MCF 10A (cell line): ENCODE results near the gene SLC25A3. TPM values are rescaled to one million over a fixed set of nuclear protein-coding genes. Genes with fewer than 3 reads are reported as not detected.

Experiments used
- BruUV-seq: library from RNA; stranded (reverse); fragments of 400-500 nt; replicated peaks from 2 replicates; lab custom pipeline; 2021; lab: Mats Ljungman, UMichigan
- CTCF ChIA-PET: fragments of 300-600 bp; sonication (Branson Sonifier 250); formaldehyde crosslinking; extraction: SDS; loops from one replicate; lab custom pipeline; 2021; ENCODE audit warnings: antibody characterized with exemption, inconsistent platforms; lab: Yijun Ruan, JAX
- POLR2A ChIA-PET: fragments of 300-600, 350-650 bp; sonication (Branson Sonifier 250); formaldehyde crosslinking; extraction: SDS; loops from one replicate; lab custom pipeline; 2020; ENCODE audit warnings: antibody characterized with exemption, inconsistent platforms; lab: Yijun Ruan, JAX
- DNase-seq: peaks from one replicate; pipeline ENCODE4 v3.0.0-alpha.2; 2018; ENCODE audit not compliant: unreplicated experiment
- H3K27ac Mint-ChIP-seq: one replicate; pipeline ENCODE4 v1.8.0; 2022; ENCODE audit warnings: mild to moderate bottlenecking, low read depth, mixed read lengths; ENCODE audit not compliant: unreplicated experiment
- H3K27me3 Mint-ChIP-seq: one replicate; pipeline ENCODE4 v1.8.0; 2022; ENCODE audit warnings: mixed read lengths; ENCODE audit not compliant: insufficient read depth, unreplicated experiment
- H3K36me3 Mint-ChIP-seq: one replicate; pipeline ENCODE4 v1.8.0; 2022; ENCODE audit warnings: mild to moderate bottlenecking, moderate library complexity, mixed read lengths; ENCODE audit not compliant: insufficient read depth, unreplicated experiment
- H3K4me1 Mint-ChIP-seq: one replicate; pipeline ENCODE4 v1.8.0; 2022; ENCODE audit warnings: mixed read lengths; ENCODE audit not compliant: insufficient read depth, unreplicated experiment
- H3K4me3 Mint-ChIP-seq: one replicate; pipeline ENCODE4 v1.8.0; 2022; ENCODE audit warnings: mild to moderate bottlenecking, moderate library complexity, mixed read lengths; ENCODE audit not compliant: unreplicated experiment
- H3K9me3 Mint-ChIP-seq: one replicate; pipeline ENCODE4 v1.8.0; 2022; ENCODE audit warnings: mixed read lengths; ENCODE audit not compliant: unreplicated experiment
- CTCF ChIP-seq: fragments of 200-600 bp; IDR thresholded peaks from one replicate; pipeline ENCODE4 v1.8.0; 2022; ENCODE audit warnings: antibody characterized with exemption, mild to moderate bottlenecking; ENCODE audit not compliant: unreplicated experiment
- intact Hi-C: fragments of 100-400 bp; cut with micrococcal nuclease; formaldehyde crosslinking; loops from 2 replicates; pipeline ENCODE4 v1.14.1; 2022
- total RNA-seq: library from RNA; stranded (reverse); gene quantifications from 2 replicates; pipeline ENCODE4 v1.2.3, GENCODE V29; 2022

Gene SLC25A3
- total RNA-seq, 1 experiment from 2014 or later = 694 TPM

DNA sequence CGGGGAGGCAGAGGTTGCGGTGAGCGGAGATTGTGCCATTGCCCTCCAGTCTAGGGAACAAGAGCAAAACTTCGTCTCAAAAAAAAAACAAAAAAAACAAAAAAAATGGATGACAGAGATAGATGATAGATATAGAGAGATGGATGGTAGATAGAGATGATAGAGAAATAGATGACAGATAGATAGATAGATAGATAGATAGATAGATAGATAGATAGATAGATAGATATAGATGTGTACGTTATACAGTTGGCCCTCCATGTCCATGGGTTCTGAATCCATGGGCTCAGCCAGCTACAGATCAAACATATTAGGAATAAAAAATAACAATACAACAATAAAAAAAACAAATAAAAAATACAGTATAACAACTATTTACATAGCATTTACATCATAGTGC lies 12.8 kb upstream of the SLC25A3 start:
- POLR2A ChIA-PET = interaction anchor here (1.3 kb wide), 1 partner anchor 12 kb away, joined by 4 read pairs; no protein-coding TSS in a partner anchor
- no peak overlapping the region for H3K4me3 Mint-ChIP-seq
- H3K9me3 Mint-ChIP-seq = no peaks in the 10 kb centered on the region
- no TSS peak for BruUV-seq
- H3K36me3 Mint-ChIP-seq = no peaks in the 10 kb centered on the region
- intact Hi-C loops = no loop called here
- no peaks in the 10 kb centered on the region for H3K27me3 Mint-ChIP-seq
- no peak for DNase-seq
- no peak overlapping the region for H3K27ac Mint-ChIP-seq
- CTCF ChIA-PET = interaction anchor here (0.6 to 3.3 kb wide), 2 partner anchors 14 to 70 kb away, joined by 3 to 23 read pairs; no protein-coding TSS in a partner anchor
- no peak for TF ChIP-seq CTCF
- H3K4me1 Mint-ChIP-seq = peaks cover 9% of the 10 kb centered on the region

DNA sequence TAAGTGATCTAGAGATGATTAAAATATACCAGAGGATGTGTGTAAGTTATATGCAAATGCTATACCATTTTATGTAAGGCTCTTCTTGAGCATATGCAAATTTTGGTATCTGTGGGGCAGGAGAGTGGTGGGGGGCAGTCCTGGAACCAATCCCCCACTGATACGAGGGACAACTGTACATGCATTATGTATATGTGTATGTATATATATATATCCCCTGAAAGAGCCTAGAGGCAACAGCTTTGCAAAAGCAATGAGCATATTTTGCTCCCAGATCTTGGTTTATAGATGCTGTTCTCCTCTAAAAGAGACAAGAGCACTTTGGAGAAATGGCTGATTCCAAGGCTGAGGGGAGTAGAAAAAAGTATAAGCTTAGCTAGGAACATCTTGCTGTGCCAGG lies 12.4 kb upstream of the SLC25A3 start:
- Mint-ChIP-seq H3K27ac (no peak overlapping the region), H3K9me3 (no peaks in the 10 kb centered on the region), H3K4me1 (peaks cover 9% of the 10 kb centered on the region), H3K27me3 (no peaks in the 10 kb centered on the region), H3K36me3 (no peaks in the 10 kb centered on the region), H3K4me3 (no peak overlapping the region)
- BruUV-seq = no TSS peak
- intact Hi-C loops = no loop called here
- CTCF ChIA-PET = interaction anchor here (0.5 to 3.3 kb wide), 3 partner anchors 14 to 1088 kb away, joined by 3 to 23 read pairs (median 4); no protein-coding TSS in a partner anchor
- DNase-seq = no peak
- TF ChIP-seq CTCF = no peak
- POLR2A ChIA-PET = interaction anchor here (1.3 kb wide), 1 partner anchor 12 kb away, joined by 4 read pairs; no protein-coding TSS in a partner anchor

- DNase-seq = no peak
- no peak for TF ChIP-seq CTCF
- ChIA-PET CTCF (interaction anchor here (3.3 kb wide), 1 partner anchor 15 kb away, joined by 23 read pairs; no protein-coding TSS in a partner anchor), POLR2A (interaction anchor here (1.0 to 1.3 kb wide), 3 partner anchors 11 to 13 kb away, joined by 3 to 4 read pairs (median 3); partner anchors contain the start of gene SLC25A3)
- H3K36me3 Mint-ChIP-seq = no peaks in the 10 kb centered on the region
- H3K4me1 Mint-ChIP-seq = peaks cover 9% of the 10 kb centered on the region
- BruUV-seq = no TSS peak
- H3K27ac Mint-ChIP-seq = no peak overlapping the region
- H3K4me3 Mint-ChIP-seq = no peak overlapping the region
- no peaks in the 10 kb centered on the region for H3K9me3 Mint-ChIP-seq
- H3K27me3 Mint-ChIP-seq = no peaks in the 10 kb centered on the region
- intact Hi-C loops = no loop called here
These were observed 11.4 kb upstream of the SLC25A3 start for GRCh38 chr12:98582093-98582492.

GRCh38 chr12:98587084-98587483 lies 6.4 kb upstream of the SLC25A3 start:
- intact Hi-C loops = no loop called here
- CTCF ChIA-PET = interaction anchor here (0.6 to 1.7 kb wide), 5 partner anchors 14 to 1726 kb away, joined by 3 to 7 read pairs (median 4); no protein-coding TSS in a partner anchor
- H3K36me3 Mint-ChIP-seq = no peaks in the 10 kb centered on the region
- peaks cover 2% of the 10 kb centered on the region for H3K4me1 Mint-ChIP-seq
- TF ChIP-seq CTCF = no peak
- H3K4me3 Mint-ChIP-seq = no peak overlapping the region
- no peak overlapping the region for H3K27ac Mint-ChIP-seq
- no peaks in the 10 kb centered on the region for H3K27me3 Mint-ChIP-seq
- no TSS peak for BruUV-seq
- no peaks in the 10 kb centered on the region for H3K9me3 Mint-ChIP-seq
- POLR2A ChIA-PET = interaction anchor here (1.6 kb wide), 1 partner anchor 15 kb away, joined by 5 read pairs; no protein-coding TSS in a partner anchor
- DNase-seq = no peak
